H1 (cell line): ENCODE results near the gene SERPINA12.

Experiments
- KDM5A ChIP-seq: fragments of 200-600 bp; IDR thresholded peaks from 2 replicates; pipeline ENCODE4 v1.7.1; 2012; ENCODE audit warnings: mild to moderate bottlenecking, low read length, inconsistent platforms, mixed read lengths
- TF ChIP-seq, protein P1 (sequence below), 3 experiments: IDR thresholded peaks; 1 replicate in 2 of 3; 2 replicates in 1 of 3; pipeline versions ENCODE4 v1.5.1 to v1.6.1; 2011; ENCODE audit warnings: low read length in 3 of 3, mild to moderate bottlenecking in 3 of 3, inconsistent platforms in 2 of 3, low read depth in 1 of 3, moderate library complexity in 1 of 3; ENCODE audit not compliant: insufficient read depth in 1 of 3; ENCODE audit errors: control extremely low read depth in 1 of 3

DNA sequence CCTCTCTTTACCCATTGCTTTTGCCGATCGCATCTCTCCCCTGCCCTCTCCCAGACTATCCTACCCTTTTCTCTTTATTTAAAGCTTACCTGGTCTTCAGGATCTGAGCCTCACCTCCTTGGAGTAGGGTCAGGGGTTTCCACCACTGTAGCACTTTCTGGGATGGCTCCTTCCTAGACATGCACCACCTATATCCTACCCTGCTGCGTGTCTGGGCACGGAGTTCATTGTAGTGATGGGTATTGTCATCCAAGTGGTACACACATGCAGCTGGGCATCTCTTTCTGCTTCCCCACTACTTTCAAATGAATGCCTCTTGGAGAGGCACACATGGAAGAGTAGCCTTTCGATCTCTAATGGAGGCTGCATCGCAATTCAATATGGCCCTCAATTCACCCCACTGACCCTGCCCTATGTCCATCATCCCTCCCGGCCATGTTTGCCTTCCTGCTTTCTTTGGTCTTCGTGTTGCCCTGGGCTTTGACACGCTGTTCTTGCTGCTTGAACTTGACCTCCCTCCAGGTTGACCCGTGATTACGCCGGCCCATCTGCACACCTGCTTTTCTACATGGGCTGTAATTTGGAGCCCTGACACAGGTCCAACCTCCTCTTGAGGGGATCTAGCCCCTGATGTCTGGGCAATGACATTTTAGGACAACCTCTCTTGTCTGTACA is 67.6 kb downstream of the SERPINA12 start:
- no peak for TF ChIP-seq KDM5A
- TF ChIP-seq, protein P1, sequence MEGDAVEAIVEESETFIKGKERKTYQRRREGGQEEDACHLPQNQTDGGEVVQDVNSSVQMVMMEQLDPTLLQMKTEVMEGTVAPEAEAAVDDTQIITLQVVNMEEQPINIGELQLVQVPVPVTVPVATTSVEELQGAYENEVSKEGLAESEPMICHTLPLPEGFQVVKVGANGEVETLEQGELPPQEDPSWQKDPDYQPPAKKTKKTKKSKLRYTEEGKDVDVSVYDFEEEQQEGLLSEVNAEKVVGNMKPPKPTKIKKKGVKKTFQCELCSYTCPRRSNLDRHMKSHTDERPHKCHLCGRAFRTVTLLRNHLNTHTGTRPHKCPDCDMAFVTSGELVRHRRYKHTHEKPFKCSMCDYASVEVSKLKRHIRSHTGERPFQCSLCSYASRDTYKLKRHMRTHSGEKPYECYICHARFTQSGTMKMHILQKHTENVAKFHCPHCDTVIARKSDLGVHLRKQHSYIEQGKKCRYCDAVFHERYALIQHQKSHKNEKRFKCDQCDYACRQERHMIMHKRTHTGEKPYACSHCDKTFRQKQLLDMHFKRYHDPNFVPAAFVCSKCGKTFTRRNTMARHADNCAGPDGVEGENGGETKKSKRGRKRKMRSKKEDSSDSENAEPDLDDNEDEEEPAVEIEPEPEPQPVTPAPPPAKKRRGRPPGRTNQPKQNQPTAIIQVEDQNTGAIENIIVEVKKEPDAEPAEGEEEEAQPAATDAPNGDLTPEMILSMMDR (IDR thresholded peaks at IDR 0.05; ENCODE audit: control extremely low read depth in 1 of 3, insufficient read depth in 1 of 3, low read depth in 1 of 3, low read length in 3 of 3) = no peak
